ENCODE results near the gene PLPP7.

- no peak for TF ChIP-seq CTCF (IDR thresholded peaks at IDR 0.05)
- TF ChIP-seq EP300 (IDR thresholded peaks at IDR 0.05) = no peak
- no peak for TF ChIP-seq POLR2A (IDR thresholded peaks at IDR 0.05)
Observed at GRCh38 chr9:131240047-131240921, 49.2 kb upstream of the PLPP7 start.
